ENCODE results near the gene PACSIN2. TPM values are rescaled to one million over a fixed set of nuclear protein-coding genes. Genes with fewer than 3 reads are reported as not detected.
"Not testable (repeated sequence)": the region's sequence is repeated elsewhere in the genome, so short reads cannot be mapped to it uniquely, and the experiment has no call there.

Gene PACSIN2
- total RNA-seq, 1 experiment from 2014 or later: 53.9 TPM

- no peak for DNase-seq (ENCODE audit: low read depth)
Measured at GRCh38 chr22:43012390-43012789, 2.6 kb downstream of the PACSIN2 start.

- DNase-seq (ENCODE audit: low read depth): no peak
Measured at GRCh38 chr22:43011079-43011478, 3.9 kb downstream of the PACSIN2 start.

GRCh38 chr22:43009444-43009843 lies 5.5 kb downstream of the PACSIN2 start:
- DNase-seq (ENCODE audit: low read depth): no peak

- no peak for DNase-seq (ENCODE audit: low read depth)
Measured at GRCh38 chr22:43008921-43009320, 6.0 kb downstream of the PACSIN2 start.

GRCh38 chr22:43008509-43008908 lies 6.4 kb downstream of the PACSIN2 start:
- DNase-seq (ENCODE audit: low read depth): no peak

GRCh38 chr22:43007519-43008102 lies 7.3 kb downstream of the PACSIN2 start:
- peak; percentile 69 for DNase-seq (ENCODE audit: low read depth)

- no peak for DNase-seq (ENCODE audit: low read depth)
Measured at GRCh38 chr22:43006753-43007152, 8.2 kb downstream of the PACSIN2 start.

GRCh38 chr22:43006016-43006505 lies 8.9 kb downstream of the PACSIN2 start:
- DNase-seq (ENCODE audit: low read depth): no peak

- DNase-seq (ENCODE audit: low read depth): peak; percentile 31
Measured at GRCh38 chr22:43005106-43005505, 9.8 kb downstream of the PACSIN2 start.

GRCh38 chr22:43004362-43005035 lies 10.4 kb downstream of the PACSIN2 start:
- DNase-seq (ENCODE audit: low read depth): no peak

- DNase-seq (ENCODE audit: low read depth): peak; percentile 86
Measured at GRCh38 chr22:43002202-43002586, 12.8 kb downstream of the PACSIN2 start.

- DNase-seq (ENCODE audit: low read depth): peak; percentile 25
Measured at GRCh38 chr22:43001271-43002201, 13.4 kb downstream of the PACSIN2 start.

- DNase-seq (ENCODE audit: low read depth): peak; percentile 33
Measured at GRCh38 chr22:43000441-43001175, 14.3 kb downstream of the PACSIN2 start.

- no peak for DNase-seq (ENCODE audit: low read depth)
Measured at GRCh38 chr22:42997582-42998090, 17.3 kb downstream of the PACSIN2 start.

GRCh38 chr22:42996646-42997365 lies 18.1 kb downstream of the PACSIN2 start:
- DNase-seq (ENCODE audit: low read depth): no peak

GRCh38 chr22:42995654-42996053 lies 19.3 kb downstream of the PACSIN2 start:
- DNase-seq (ENCODE audit: low read depth): not testable (repeated sequence)

- peak; percentile 93 for DNase-seq (ENCODE audit: low read depth)
Measured at GRCh38 chr22:42994917-42995562, 19.9 kb downstream of the PACSIN2 start.

GRCh38 chr22:42994276-42994916 lies 20.6 kb downstream of the PACSIN2 start:
- DNase-seq (ENCODE audit: low read depth): no peak

- no peak for DNase-seq (ENCODE audit: low read depth)
Measured at GRCh38 chr22:42993651-42994275, 21.2 kb downstream of the PACSIN2 start.
